MCF 10A (cell line): ENCODE data around the gene RFX3. TPM values are rescaled to one million over a fixed set of nuclear protein-coding genes. Genes with fewer than 3 reads are reported as not detected.

Experiments
- BruUV-seq: library from RNA; stranded (reverse); fragments of 400-500 nt; replicated peaks from 2 replicates; lab custom pipeline; 2021; lab: Mats Ljungman, UMichigan
- CTCF ChIA-PET: fragments of 300-600 bp; sonication (Branson Sonifier 250); formaldehyde crosslinking; extraction: SDS; loops from one replicate; lab custom pipeline; 2021; ENCODE audit warnings: antibody characterized with exemption, inconsistent platforms; lab: Yijun Ruan, JAX
- POLR2A ChIA-PET: fragments of 300-600, 350-650 bp; sonication (Branson Sonifier 250); formaldehyde crosslinking; extraction: SDS; loops from one replicate; lab custom pipeline; 2020; ENCODE audit warnings: antibody characterized with exemption, inconsistent platforms; lab: Yijun Ruan, JAX
- DNase-seq: peaks from one replicate; pipeline ENCODE4 v3.0.0-alpha.2; 2018; ENCODE audit not compliant: unreplicated experiment
- H3K27ac Mint-ChIP-seq: one replicate; pipeline ENCODE4 v1.8.0; 2022; ENCODE audit warnings: mild to moderate bottlenecking, low read depth, mixed read lengths; ENCODE audit not compliant: unreplicated experiment
- H3K27me3 Mint-ChIP-seq: one replicate; pipeline ENCODE4 v1.8.0; 2022; ENCODE audit warnings: mixed read lengths; ENCODE audit not compliant: insufficient read depth, unreplicated experiment
- H3K36me3 Mint-ChIP-seq: one replicate; pipeline ENCODE4 v1.8.0; 2022; ENCODE audit warnings: mild to moderate bottlenecking, moderate library complexity, mixed read lengths; ENCODE audit not compliant: insufficient read depth, unreplicated experiment
- H3K4me1 Mint-ChIP-seq: one replicate; pipeline ENCODE4 v1.8.0; 2022; ENCODE audit warnings: mixed read lengths; ENCODE audit not compliant: insufficient read depth, unreplicated experiment
- H3K4me3 Mint-ChIP-seq: one replicate; pipeline ENCODE4 v1.8.0; 2022; ENCODE audit warnings: mild to moderate bottlenecking, moderate library complexity, mixed read lengths; ENCODE audit not compliant: unreplicated experiment
- H3K9me3 Mint-ChIP-seq: one replicate; pipeline ENCODE4 v1.8.0; 2022; ENCODE audit warnings: mixed read lengths; ENCODE audit not compliant: unreplicated experiment
- intact Hi-C: fragments of 100-400 bp; cut with micrococcal nuclease; formaldehyde crosslinking; loops from 2 replicates; pipeline ENCODE4 v1.14.1; 2022
- total RNA-seq: library from RNA; stranded (reverse); gene quantifications from 2 replicates; pipeline ENCODE4 v1.2.3, GENCODE V29; 2022
- TF ChIP-seq, protein P1 (sequence below): fragments of 200-600 bp; IDR thresholded peaks from one replicate; pipeline ENCODE4 v1.8.0; 2022; ENCODE audit warnings: antibody characterized with exemption, mild to moderate bottlenecking; ENCODE audit not compliant: unreplicated experiment

The RFX3 gene
- total RNA-seq, 1 experiment from 2014 or later: 9.7 TPM

- H3K27ac Mint-ChIP-seq: no peak overlapping the region
- H3K27me3 Mint-ChIP-seq: no peaks in the 10 kb centered on the region
- no peak for DNase-seq
- H3K4me1 Mint-ChIP-seq: peaks cover 19% of the 10 kb centered on the region
- H3K9me3 Mint-ChIP-seq: no peaks in the 10 kb centered on the region
- TF ChIP-seq, protein P1, sequence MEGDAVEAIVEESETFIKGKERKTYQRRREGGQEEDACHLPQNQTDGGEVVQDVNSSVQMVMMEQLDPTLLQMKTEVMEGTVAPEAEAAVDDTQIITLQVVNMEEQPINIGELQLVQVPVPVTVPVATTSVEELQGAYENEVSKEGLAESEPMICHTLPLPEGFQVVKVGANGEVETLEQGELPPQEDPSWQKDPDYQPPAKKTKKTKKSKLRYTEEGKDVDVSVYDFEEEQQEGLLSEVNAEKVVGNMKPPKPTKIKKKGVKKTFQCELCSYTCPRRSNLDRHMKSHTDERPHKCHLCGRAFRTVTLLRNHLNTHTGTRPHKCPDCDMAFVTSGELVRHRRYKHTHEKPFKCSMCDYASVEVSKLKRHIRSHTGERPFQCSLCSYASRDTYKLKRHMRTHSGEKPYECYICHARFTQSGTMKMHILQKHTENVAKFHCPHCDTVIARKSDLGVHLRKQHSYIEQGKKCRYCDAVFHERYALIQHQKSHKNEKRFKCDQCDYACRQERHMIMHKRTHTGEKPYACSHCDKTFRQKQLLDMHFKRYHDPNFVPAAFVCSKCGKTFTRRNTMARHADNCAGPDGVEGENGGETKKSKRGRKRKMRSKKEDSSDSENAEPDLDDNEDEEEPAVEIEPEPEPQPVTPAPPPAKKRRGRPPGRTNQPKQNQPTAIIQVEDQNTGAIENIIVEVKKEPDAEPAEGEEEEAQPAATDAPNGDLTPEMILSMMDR: no peak
- CTCF ChIA-PET: interaction anchor here (0.9 to 3.4 kb wide), 5 partner anchors 11 to 70 kb away, joined by 3 to 12 read pairs (median 9); no protein-coding TSS in a partner anchor
- no TSS peak for BruUV-seq
- H3K36me3 Mint-ChIP-seq: peaks cover 6% of the 10 kb centered on the region
- POLR2A ChIA-PET: interaction anchor here (1.8 to 8.7 kb wide), 2 partner anchors 14 to 667 kb away, joined by 6 to 96 read pairs; partner anchors contain the start of genes PUM3 and RFX3
- intact Hi-C loops: no loop called here
- H3K4me3 Mint-ChIP-seq: no peak overlapping the region
Observed at GRCh38 chr9:3511551-3511950, 14.2 kb downstream of the RFX3 start.

- H3K36me3 Mint-ChIP-seq: peaks cover 6% of the 10 kb centered on the region
- no peaks in the 10 kb centered on the region for H3K27me3 Mint-ChIP-seq
- intact Hi-C loops: no loop called here
- POLR2A ChIA-PET: interaction anchor here (1.1 to 8.7 kb wide), 3 partner anchors 15 to 667 kb away, joined by 3 to 96 read pairs (median 6); partner anchors contain the start of genes PUM3 and RFX3
- H3K4me1 Mint-ChIP-seq: peaks cover 19% of the 10 kb centered on the region
- TF ChIP-seq, protein P1: no peak
- H3K27ac Mint-ChIP-seq: no peak overlapping the region
- no TSS peak for BruUV-seq
- DNase-seq: no peak
- no peak overlapping the region for H3K4me3 Mint-ChIP-seq
- CTCF ChIA-PET: interaction anchor here (0.9 to 1.0 kb wide), 3 partner anchors 12 to 44 kb away, joined by 3 to 12 read pairs (median 5); no protein-coding TSS in a partner anchor
- H3K9me3 Mint-ChIP-seq: no peaks in the 10 kb centered on the region
Observed at GRCh38 chr9:3510796-3511195, 15.0 kb downstream of the RFX3 start.

GRCh38 chr9:3509926-3510325, 15.9 kb downstream of the RFX3 start:
- peaks cover 6% of the 10 kb centered on the region for H3K36me3 Mint-ChIP-seq
- no peak overlapping the region for H3K4me3 Mint-ChIP-seq
- H3K4me1 Mint-ChIP-seq: peaks cover 19% of the 10 kb centered on the region
- H3K27me3 Mint-ChIP-seq: no peaks in the 10 kb centered on the region
- TF ChIP-seq, protein P1: no peak
- DNase-seq: no peak
- BruUV-seq: no TSS peak
- H3K9me3 Mint-ChIP-seq: no peaks in the 10 kb centered on the region
- ChIA-PET CTCF (no interaction called here), POLR2A (interaction anchor here (1.1 to 8.7 kb wide), 4 partner anchors 16 to 666 kb away, joined by 3 to 96 read pairs (median 28); partner anchors contain the start of genes PUM3 and RFX3)
- intact Hi-C loops: no loop called here
- H3K27ac Mint-ChIP-seq: no peak overlapping the region

GRCh38 chr9:3508521-3509291, 17.1 kb downstream of the RFX3 start:
- Mint-ChIP-seq H3K4me3 (peak overlapping the region; percentile 71), H3K4me1 (peaks cover 17% of the 10 kb centered on the region), H3K27me3 (no peaks in the 10 kb centered on the region), H3K27ac (peak overlapping the region; percentile 89), H3K36me3 (peaks cover 6% of the 10 kb centered on the region), H3K9me3 (no peaks in the 10 kb centered on the region)
- intact Hi-C loops: loop anchor here (1.0 kb wide), 1 partner anchor 17 kb away; no protein-coding TSS in a partner anchor
- TSS peak; percentile 94 for BruUV-seq
- ChIA-PET POLR2A (interaction anchor here (0.6 to 4.5 kb wide), 15 partner anchors 9 to 670 kb away, joined by 3 to 128 read pairs (median 5); partner anchors contain the start of genes PUM3 and RFX3), CTCF (interaction anchor here (0.6 to 3.1 kb wide), 10 partner anchors 11 to 355 kb away, joined by 3 to 12 read pairs (median 4); no protein-coding TSS in a partner anchor)
- peak; percentile 70 for DNase-seq
- TF ChIP-seq, protein P1: no peak
